Liver (tissue), 9 donors: ENCODE data around the gene PATZ1. TPM values are rescaled to one million over a fixed set of nuclear protein-coding genes. Genes with fewer than 3 reads are reported as not detected.

Experiments
- DNase-seq: peaks from one replicate; pipeline ENCODE4 v3.0.0-alpha.2; 2017; ENCODE audit warnings: low spot score
- H3K27ac ChIP-seq, 2 donors: one replicate each; pipeline ENCODE4 v1.7.0; 2013; ENCODE audit warnings: inconsistent platforms in 2 of 2, low read length in 2 of 2, control low read depth in 1 of 2, low read depth in 1 of 2, mild to moderate bottlenecking in 1 of 2
- H3K27me3 ChIP-seq, 4 donors: one replicate each; pipeline versions ENCODE4 v1.6.1 to v1.7.0; 2013; ENCODE audit warnings: low read length in 3 of 4, inconsistent platforms in 1 of 4, mild to moderate bottlenecking in 1 of 4, moderate library complexity in 1 of 4; ENCODE audit not compliant: control insufficient read depth in 4 of 4, insufficient read depth in 4 of 4
- H3K36me3 ChIP-seq, 4 donors: one replicate each; pipeline versions ENCODE4 v1.6.1 to v1.7.0; 2013; ENCODE audit warnings: low read length in 3 of 4, mild to moderate bottlenecking in 3 of 4, low read depth in 1 of 4, moderate library complexity in 1 of 4; ENCODE audit not compliant: control insufficient read depth in 4 of 4, insufficient read depth in 3 of 4
- H3K4me1 ChIP-seq, 4 donors: one replicate each; pipeline versions ENCODE4 v1.6.1 to v1.7.0; 2013; ENCODE audit warnings: low read length in 3 of 4, mild to moderate bottlenecking in 3 of 4, moderate library complexity in 1 of 4; ENCODE audit not compliant: control insufficient read depth in 4 of 4, insufficient read depth in 4 of 4
- H3K4me3 ChIP-seq, 3 donors: one replicate each; pipeline versions ENCODE4 v1.6.1 to v1.7.0; 2013; ENCODE audit warnings: low read length in 3 of 3, control low read depth in 1 of 3, low read depth in 1 of 3, mild to moderate bottlenecking in 1 of 3
- H3K9ac ChIP-seq, 2 donors: one replicate each; pipeline ENCODE4 v1.7.0; 2013; ENCODE audit warnings: low read length in 2 of 2, mild to moderate bottlenecking in 2 of 2, moderate library complexity in 2 of 2, control low read depth in 1 of 2, low read depth in 1 of 2
- H3K9me3 ChIP-seq, 4 donors: one replicate each; pipeline versions ENCODE4 v1.6.1 to v1.7.0; 2013; ENCODE audit warnings: low read length in 3 of 4; ENCODE audit not compliant: control insufficient read depth in 4 of 4
- EGR1 ChIP-seq, 2 donors: IDR thresholded peaks; 2 replicates each; pipeline ENCODE4 v1.6.1; 2016 to 2018; ENCODE audit warnings: antibody characterized with exemption in 2 of 2, low read depth in 2 of 2
- FOXA2 ChIP-seq: IDR thresholded peaks from 2 replicates; pipeline ENCODE4 v1.6.1; 2016; ENCODE audit warnings: antibody characterized with exemption
- GABPA ChIP-seq, 2 donors: IDR thresholded peaks in 1 of 2; conservative IDR thresholded peaks in 1 of 2; 2 replicates each; pipeline ENCODE4 v1.6.1; 2016; ENCODE audit warnings: antibody characterized with exemption in 2 of 2, mild to moderate bottlenecking in 1 of 2, moderate library complexity in 1 of 2
- HNF4A ChIP-seq, 2 donors: conservative IDR thresholded peaks; 2 replicates each; pipeline ENCODE4 v1.6.1; 2016; ENCODE audit warnings: antibody characterized with exemption in 2 of 2, mild to moderate bottlenecking in 2 of 2
- HNF4G ChIP-seq: IDR thresholded peaks from 2 replicates; pipeline ENCODE4 v1.6.1; 2016; ENCODE audit warnings: antibody characterized with exemption
- JUND ChIP-seq, 2 donors: IDR thresholded peaks; 2 replicates each; pipeline ENCODE4 v1.6.1; 2016; ENCODE audit warnings: antibody characterized with exemption in 2 of 2
- NR2F2 ChIP-seq: IDR thresholded peaks from 2 replicates; pipeline ENCODE4 v1.6.1; 2016; ENCODE audit warnings: antibody characterized with exemption
- RAD21 ChIP-seq, 2 donors: IDR thresholded peaks; 2 replicates each; pipeline ENCODE4 v1.6.1; 2016; ENCODE audit warnings: antibody characterized with exemption in 2 of 2, mild to moderate bottlenecking in 2 of 2
- RXRA ChIP-seq, 2 donors: IDR thresholded peaks; 2 replicates each; pipeline ENCODE4 v1.6.1; 2017 to 2018; ENCODE audit warnings: antibody characterized with exemption in 2 of 2, mild to moderate bottlenecking in 1 of 2
- SP1 ChIP-seq: IDR thresholded peaks from 2 replicates; pipeline ENCODE4 v1.6.1; 2018; ENCODE audit warnings: antibody characterized with exemption, mild to moderate bottlenecking
- YY1 ChIP-seq: IDR thresholded peaks from 2 replicates; pipeline ENCODE4 v1.6.1; 2016; ENCODE audit warnings: antibody characterized with exemption, mild to moderate bottlenecking
- WGBS: extraction: QIAGEN DNeasy Blood & Tissue Kit; methylation state at CpG from one replicate; pipeline ENCODE4 v1.1.7; 2013; 5-methylcytosine and 5-hydroxymethylcytosine counted together
- polyA plus RNA-seq, 2 donors: library from polyadenylated mRNA; stranded (reverse) in 1 of 2; unstranded in 1 of 2; fragments of 200-250 nt in 1 of 2; fragments of >200 nt in 1 of 2; fragmentation: Nextera tagmentation in 1 of 2; extraction: Ambion mirVana in 1 of 2; gene quantifications; one replicate each; pipeline versions ENCODE4 v1.2.1 to v1.2.3, GENCODE V29; 2013 to 2015
- total RNA-seq, 2 donors: library from RNA; depleted of rRNA; stranded (reverse); fragments of >200 nt; gene quantifications; one replicate each; pipeline ENCODE4 v1.2.3, GENCODE V29; 2014
- TF ChIP-seq, protein P1 (sequence below): IDR thresholded peaks from 2 replicates; pipeline ENCODE4 v1.6.1; 2016; ENCODE audit warnings: antibody characterized with exemption
- TF ChIP-seq, protein P2 (sequence below): IDR thresholded peaks from 2 replicates; pipeline ENCODE4 v1.6.1; 2016; ENCODE audit warnings: antibody characterized with exemption
- TF ChIP-seq, protein P3 (sequence below): IDR thresholded peaks from 2 replicates; pipeline ENCODE4 v1.6.1; 2016; ENCODE audit warnings: antibody characterized with exemption, mild to moderate bottlenecking
- TF ChIP-seq, protein P4 (sequence below): fragments of 150-350 bp; IDR thresholded peaks from 2 replicates; pipeline ENCODE4 v1.5.1; 2017; ENCODE audit warnings: improper control_type of control experiment, low read depth, low read length; ENCODE audit not compliant: missing input control
- TF ChIP-seq, protein P5 (sequence below): IDR thresholded peaks from 2 replicates; pipeline ENCODE4 v1.6.1; 2016; ENCODE audit warnings: antibody characterized with exemption
- donor health status: healthy.
- donor health status: healthy.
- donor health status: healthy.
- donor health status: healthy.
- donor health status: healthy.

Gene PATZ1
- total and polyA plus RNA-seq, 4 donors = 3.8 to 13.5 (median 10.1) TPM

DNA sequence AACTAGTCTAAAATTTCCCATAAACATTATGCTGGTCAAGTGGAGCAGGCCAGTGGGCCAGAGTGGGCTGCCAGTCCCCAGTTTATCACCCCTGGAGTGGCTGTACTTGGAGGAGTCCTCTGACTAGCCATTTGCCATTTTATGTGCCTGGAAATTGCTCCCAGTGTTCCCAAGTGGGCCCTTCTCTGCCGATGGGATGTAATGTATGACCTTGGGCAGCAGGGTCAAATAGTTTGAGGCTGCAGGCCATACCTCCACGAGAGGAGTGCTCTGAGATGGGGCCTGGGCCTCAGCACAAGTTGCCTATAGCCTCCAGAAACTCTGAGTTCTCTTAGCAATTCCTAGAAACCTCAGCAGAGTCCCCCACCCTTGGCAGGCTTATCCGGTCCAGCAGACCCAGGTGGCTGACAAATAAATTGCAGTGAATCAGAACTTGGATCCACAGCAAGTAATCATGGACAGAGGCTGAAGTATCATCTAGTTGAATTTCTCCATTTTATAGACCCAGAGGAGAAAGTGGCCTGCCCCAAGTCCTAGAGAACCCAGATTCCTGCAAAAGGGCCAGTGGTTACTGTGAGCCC is 17.8 kb upstream of the PATZ1 start:
- no peaks in the 10 kb centered on the region for H3K27me3 ChIP-seq
- no peak for DNase-seq
- no peak overlapping the region for H3K9ac ChIP-seq
- H3K4me3 ChIP-seq = no peak overlapping the region
- TF ChIP-seq YY1 = no peak
- no peaks in the 10 kb centered on the region for H3K4me1 ChIP-seq
- no peaks in the 10 kb centered on the region for H3K36me3 ChIP-seq
- H3K9me3 ChIP-seq = no peaks in the 10 kb centered on the region
- 79% methylated on average over 3 of the region's 3 CpGs for WGBS
- H3K27ac ChIP-seq = no peak overlapping the region

DNA sequence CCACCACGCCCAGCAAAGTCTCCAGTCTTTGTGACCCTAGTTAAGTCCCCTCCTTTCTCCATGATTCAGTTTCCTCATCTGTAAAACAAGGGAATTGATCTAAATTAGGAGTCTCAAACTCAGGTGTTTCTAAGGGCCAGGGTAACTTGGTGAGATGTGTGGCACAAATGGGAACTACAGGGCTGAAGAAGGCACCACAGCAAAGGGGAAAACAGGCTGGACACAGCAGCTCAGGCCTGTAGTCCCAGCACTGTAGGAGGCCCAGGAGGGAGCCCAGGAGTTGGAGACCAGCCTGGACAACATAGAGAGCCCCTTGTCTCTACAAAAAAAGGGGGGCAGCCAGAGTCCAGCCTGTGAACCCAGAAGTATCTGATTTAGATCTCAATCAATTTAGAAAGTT is 15.6 kb upstream of the PATZ1 start:
- Histone ChIP-seq H3K4me1 (no peaks in the 10 kb centered on the region), H3K9me3 (no peaks in the 10 kb centered on the region), H3K27me3 (no peaks in the 10 kb centered on the region), H3K36me3 (no peaks in the 10 kb centered on the region), H3K27ac (no peak overlapping the region), H3K9ac (no peak overlapping the region), H3K4me3 (no peak overlapping the region)
- WGBS = 51% methylated on average over 1 of the region's 1 CpG
- DNase-seq = no peak
- no peak for TF ChIP-seq RAD21 (IDR thresholded peaks at IDR 0.05)
- TF ChIP-seq EGR1 (IDR thresholded peaks at IDR 0.05; ENCODE audit: low read depth in 2 of 2) = no peak
- TF ChIP-seq, protein P1, sequence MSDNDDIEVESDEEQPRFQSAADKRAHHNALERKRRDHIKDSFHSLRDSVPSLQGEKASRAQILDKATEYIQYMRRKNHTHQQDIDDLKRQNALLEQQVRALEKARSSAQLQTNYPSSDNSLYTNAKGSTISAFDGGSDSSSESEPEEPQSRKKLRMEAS = no peak
- no peak for TF ChIP-seq NR2F2
- TF ChIP-seq, protein P2, sequence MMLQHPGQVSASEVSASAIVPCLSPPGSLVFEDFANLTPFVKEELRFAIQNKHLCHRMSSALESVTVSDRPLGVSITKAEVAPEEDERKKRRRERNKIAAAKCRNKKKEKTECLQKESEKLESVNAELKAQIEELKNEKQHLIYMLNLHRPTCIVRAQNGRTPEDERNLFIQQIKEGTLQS = no peak
- no peak for TF ChIP-seq HNF4A (conservative IDR thresholded peaks at IDR 0.05)
- TF ChIP-seq SP1 = no peak
- no peak for TF ChIP-seq HNF4G
- TF ChIP-seq, protein P3, sequence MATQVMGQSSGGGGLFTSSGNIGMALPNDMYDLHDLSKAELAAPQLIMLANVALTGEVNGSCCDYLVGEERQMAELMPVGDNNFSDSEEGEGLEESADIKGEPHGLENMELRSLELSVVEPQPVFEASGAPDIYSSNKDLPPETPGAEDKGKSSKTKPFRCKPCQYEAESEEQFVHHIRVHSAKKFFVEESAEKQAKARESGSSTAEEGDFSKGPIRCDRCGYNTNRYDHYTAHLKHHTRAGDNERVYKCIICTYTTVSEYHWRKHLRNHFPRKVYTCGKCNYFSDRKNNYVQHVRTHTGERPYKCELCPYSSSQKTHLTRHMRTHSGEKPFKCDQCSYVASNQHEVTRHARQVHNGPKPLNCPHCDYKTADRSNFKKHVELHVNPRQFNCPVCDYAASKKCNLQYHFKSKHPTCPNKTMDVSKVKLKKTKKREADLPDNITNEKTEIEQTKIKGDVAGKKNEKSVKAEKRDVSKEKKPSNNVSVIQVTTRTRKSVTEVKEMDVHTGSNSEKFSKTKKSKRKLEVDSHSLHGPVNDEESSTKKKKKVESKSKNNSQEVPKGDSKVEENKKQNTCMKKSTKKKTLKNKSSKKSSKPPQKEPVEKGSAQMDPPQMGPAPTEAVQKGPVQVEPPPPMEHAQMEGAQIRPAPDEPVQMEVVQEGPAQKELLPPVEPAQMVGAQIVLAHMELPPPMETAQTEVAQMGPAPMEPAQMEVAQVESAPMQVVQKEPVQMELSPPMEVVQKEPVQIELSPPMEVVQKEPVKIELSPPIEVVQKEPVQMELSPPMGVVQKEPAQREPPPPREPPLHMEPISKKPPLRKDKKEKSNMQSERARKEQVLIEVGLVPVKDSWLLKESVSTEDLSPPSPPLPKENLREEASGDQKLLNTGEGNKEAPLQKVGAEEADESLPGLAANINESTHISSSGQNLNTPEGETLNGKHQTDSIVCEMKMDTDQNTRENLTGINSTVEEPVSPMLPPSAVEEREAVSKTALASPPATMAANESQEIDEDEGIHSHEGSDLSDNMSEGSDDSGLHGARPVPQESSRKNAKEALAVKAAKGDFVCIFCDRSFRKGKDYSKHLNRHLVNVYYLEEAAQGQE = no peak
- no peak for TF ChIP-seq GABPA (IDR thresholded peaks at IDR 0.05 in 1 of 2, conservative IDR thresholded peaks at IDR 0.05 in 1 of 2)
- TF ChIP-seq, protein P4, sequence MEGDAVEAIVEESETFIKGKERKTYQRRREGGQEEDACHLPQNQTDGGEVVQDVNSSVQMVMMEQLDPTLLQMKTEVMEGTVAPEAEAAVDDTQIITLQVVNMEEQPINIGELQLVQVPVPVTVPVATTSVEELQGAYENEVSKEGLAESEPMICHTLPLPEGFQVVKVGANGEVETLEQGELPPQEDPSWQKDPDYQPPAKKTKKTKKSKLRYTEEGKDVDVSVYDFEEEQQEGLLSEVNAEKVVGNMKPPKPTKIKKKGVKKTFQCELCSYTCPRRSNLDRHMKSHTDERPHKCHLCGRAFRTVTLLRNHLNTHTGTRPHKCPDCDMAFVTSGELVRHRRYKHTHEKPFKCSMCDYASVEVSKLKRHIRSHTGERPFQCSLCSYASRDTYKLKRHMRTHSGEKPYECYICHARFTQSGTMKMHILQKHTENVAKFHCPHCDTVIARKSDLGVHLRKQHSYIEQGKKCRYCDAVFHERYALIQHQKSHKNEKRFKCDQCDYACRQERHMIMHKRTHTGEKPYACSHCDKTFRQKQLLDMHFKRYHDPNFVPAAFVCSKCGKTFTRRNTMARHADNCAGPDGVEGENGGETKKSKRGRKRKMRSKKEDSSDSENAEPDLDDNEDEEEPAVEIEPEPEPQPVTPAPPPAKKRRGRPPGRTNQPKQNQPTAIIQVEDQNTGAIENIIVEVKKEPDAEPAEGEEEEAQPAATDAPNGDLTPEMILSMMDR = no peak
- no peak for TF ChIP-seq JUND (IDR thresholded peaks at IDR 0.05)

DNA sequence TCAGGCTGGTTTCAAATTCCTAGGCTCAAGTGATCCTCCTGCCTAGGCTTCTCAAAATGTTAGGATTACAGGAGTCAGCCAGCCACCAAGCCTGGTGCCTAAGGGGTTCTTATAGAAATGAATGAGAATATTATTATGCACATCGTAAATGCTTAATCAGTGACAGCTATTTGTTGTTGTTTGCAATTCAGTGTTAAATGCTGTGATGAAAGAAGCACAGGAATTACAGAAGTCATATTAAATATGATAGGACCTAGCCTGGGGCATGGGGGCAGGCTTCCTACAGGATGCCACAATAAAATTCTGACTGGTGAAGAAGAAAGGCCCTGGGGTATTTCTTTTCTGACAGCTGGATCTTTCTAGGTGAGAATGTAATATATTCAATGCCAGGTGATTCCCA is 13.9 kb upstream of the PATZ1 start:
- Histone ChIP-seq H3K27ac (no peak overlapping the region), H3K36me3 (no peaks in the 10 kb centered on the region), H3K4me1 (no peaks in the 10 kb centered on the region), H3K9me3 (no peaks in the 10 kb centered on the region), H3K4me3 (no peak overlapping the region), H3K9ac (no peak overlapping the region), H3K27me3 (no peaks in the 10 kb centered on the region)
- 92% methylated on average over 1 of the region's 1 CpG for whole genome bisulfite sequencing
- TF ChIP-seq YY1 (no peak), HNF4G (no peak), EGR1 (IDR thresholded peaks at IDR 0.05; ENCODE audit: low read depth in 2 of 2) (no peak), FOXA2 (no peak), RXRA (IDR thresholded peaks at IDR 0.05) (no peak), SP1 (no peak), RAD21 (IDR thresholded peaks at IDR 0.05) (no peak), NR2F2 (no peak), HNF4A (conservative IDR thresholded peaks at IDR 0.05) (no peak), JUND (IDR thresholded peaks at IDR 0.05) (no peak)
- TF ChIP-seq, protein P4 = no peak
- TF ChIP-seq, protein P5, sequence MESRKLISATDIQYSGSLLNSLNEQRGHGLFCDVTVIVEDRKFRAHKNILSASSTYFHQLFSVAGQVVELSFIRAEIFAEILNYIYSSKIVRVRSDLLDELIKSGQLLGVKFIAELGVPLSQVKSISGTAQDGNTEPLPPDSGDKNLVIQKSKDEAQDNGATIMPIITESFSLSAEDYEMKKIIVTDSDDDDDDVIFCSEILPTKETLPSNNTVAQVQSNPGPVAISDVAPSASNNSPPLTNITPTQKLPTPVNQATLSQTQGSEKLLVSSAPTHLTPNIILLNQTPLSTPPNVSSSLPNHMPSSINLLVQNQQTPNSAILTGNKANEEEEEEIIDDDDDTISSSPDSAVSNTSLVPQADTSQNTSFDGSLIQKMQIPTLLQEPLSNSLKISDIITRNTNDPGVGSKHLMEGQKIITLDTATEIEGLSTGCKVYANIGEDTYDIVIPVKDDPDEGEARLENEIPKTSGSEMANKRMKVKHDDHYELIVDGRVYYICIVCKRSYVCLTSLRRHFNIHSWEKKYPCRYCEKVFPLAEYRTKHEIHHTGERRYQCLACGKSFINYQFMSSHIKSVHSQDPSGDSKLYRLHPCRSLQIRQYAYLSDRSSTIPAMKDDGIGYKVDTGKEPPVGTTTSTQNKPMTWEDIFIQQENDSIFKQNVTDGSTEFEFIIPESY = no peak
- DNase-seq = no peak
